Occipital lobe (tissue), 2 donors: ENCODE results near the gene GABRB2. TPM values are rescaled to one million over a fixed set of nuclear protein-coding genes. Genes with fewer than 3 reads are reported as not detected.
"Not testable (repeated sequence)": the region's sequence is repeated elsewhere in the genome, so short reads cannot be mapped to it uniquely, and the experiment has no call there.

Experiments
- DNase-seq: peaks from one replicate; lab custom pipeline; 2025; lab: John Stamatoyannopoulos, UW
- total RNA-seq: library from RNA; depleted of rRNA; stranded (reverse); fragments of >200 nt; gene quantifications from one replicate; pipeline ENCODE4 v1.2.3, GENCODE V29; 2014

GABRB2 gene
- total RNA-seq, 1 donor from 2014 or later: 98.1 TPM

- no peak for DNase-seq
These were observed 299.8 kb downstream of the GABRB2 start for GRCh38 chr5:161246749-161247148.

- not testable (repeated sequence) for DNase-seq
These were observed 300.7 kb downstream of the GABRB2 start for GRCh38 chr5:161245846-161246245.

Other genes starting within 250 kb of the GABRB2 start
- 0.31 TPM for gene GABRA6, start 139.0 kb upstream of the GABRB2 start, total RNA-seq